GM19397 (cell line): Measurements from ENCODE around the gene PPM1J.
A peak's percentile ranks its signal among the peaks of the same experiment; 100 is the strongest.

Experiments
- ATAC-seq: cut with Tn5 transposase; IDR thresholded peaks from one replicate; pipeline ENCODE4 v1.9.1; 2021; ENCODE audit warnings: mild to moderate bottlenecking, moderate library complexity; ENCODE audit not compliant: unreplicated experiment

The PPM1J gene

DNA sequence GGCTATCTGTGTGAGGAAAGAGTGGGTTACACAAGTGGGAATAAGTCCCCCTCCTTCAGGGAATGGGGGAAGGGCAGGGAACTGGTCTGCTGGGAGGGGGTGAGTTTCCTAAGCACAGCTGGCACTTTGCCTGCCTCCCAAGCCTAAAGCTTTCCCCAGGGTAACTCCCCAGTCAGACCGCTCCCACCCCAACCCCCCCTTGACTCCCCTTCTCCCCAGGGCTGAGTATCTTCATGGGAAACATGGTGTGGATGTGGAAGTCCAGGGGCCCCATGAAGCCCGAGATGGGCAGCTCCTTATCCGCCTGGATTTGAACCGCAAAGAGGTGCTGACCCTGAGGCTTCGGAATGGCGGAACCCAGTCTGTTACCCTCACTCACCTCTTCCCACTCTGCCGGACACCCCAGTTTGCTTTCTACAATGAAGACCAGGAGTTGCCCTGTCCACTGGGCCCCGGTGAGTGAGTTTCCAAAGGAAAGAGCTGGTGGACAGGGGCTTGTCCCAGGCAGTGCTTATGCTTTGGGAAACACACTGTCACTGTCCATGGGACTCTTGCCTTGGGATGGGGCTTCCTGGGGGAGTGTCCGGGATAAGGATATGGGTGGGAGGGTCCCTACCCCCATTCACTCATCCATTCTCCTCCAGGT lies 25.8 kb downstream of the PPM1J start:
- ATAC-seq = no peak

DNA sequence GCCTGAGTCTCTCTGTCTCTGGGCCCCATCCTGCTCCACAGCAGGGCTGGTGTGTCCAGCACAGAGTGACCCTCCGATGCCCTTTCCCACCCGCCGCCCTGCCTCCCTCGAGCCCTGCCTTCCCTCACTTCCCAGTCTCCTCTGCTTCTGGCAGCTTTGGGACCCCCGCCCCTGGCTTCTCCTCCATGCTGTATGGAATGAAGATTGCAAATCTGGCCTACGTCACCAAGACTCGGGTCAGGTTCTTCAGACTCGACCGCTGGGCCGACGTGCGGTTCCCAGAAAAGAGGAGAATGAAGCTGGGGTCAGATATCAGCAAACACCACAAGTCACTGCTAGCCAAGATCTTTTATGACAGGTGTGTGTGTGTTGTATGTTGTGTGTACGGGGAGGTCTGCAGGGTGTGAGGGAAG lies 26.3 kb downstream of the PPM1J start:
- no peak for ATAC-seq

DNA sequence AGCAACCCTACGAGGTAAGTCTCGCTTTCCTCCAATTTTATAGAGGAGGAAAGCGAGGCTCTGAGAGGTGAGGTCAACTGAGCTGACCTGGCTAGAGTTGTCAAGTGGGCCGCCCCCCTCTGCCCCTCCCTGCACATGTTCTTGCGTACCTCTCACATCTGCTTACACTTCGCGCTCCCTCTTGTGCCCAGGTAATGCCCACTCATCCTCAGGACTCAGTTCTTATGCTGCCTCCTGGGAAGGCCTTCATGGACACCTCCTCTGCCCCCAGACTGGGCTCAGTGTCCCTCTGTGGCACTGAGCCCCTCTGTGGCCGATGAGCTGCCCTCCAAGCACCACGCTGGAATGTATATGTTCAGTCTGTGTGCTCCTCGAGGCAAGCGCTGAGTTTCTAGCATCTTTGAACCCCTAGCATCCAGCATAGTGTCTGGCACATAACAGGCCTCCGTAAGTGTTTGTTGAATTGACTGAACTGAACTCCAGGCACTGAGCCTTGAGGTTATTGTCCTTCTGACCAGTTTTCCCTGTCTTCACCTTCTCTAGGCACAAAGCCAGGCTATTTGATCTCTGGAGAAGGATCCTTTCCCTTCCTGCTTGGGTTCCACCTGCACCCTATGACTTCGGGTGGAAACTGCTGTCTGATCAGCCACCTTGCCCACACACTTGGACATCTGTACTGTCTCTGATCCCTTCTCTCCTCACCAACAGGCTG lies 27.2 kb downstream of the PPM1J start:
- no peak for ATAC-seq

DNA sequence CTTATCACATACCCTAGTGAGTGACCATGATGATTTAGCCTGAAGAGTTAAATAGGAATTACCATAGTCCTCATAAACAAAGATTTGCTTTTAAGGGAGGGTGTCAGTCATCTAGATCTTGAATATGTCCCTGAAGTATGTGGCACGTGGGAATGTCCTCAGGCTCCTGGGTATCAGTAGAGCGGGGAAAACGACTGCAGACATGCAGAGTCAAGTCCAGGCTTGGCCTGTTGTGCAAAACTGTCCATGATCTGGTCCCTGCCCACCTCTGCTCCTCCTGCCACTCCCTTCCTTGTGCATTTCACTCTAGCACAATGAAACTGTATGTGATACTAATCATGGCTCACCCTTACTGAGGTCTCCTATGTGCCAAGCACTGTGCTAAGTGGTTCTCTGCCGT lies 27.8 kb downstream of the PPM1J start:
- ATAC-seq = no peak

DNA sequence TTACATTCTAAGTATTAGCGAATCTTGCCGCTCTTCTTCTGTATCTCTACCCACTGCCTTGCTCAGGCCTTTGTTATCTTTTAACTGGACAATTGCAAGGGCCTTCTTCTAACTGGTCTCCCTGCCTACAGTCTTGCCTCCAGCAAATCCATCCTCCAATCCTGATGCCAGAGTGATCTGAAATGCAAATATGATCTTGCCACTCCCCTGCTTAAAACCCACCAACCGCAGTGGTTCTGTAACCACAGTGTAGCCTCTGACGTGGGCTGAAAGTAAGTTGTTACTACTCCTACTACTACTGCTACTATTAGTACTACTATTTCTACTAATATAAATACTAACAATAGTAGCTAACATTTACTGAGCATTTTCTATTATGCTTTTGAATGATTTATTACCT lies 28.3 kb downstream of the PPM1J start:
- no peak for ATAC-seq

DNA sequence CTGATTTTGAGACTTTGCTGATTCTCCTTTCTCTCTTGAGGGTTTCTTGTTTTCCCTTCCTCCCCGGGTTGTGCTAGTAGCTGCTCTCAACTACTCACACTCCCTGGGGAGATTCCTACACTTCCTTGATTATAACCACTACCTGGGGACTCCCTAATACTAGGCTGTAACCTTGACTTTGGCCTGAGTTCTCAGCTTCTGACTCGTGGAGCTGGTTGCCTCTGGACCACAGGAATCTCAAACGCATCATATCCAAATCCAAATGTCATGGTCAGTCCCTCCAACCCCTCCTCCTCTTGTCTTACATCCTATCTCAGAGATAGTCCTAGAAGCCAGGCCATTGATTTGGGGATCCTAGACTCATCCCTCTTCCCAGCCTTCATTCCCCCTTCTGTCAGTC lies 28.7 kb downstream of the PPM1J start:
- ATAC-seq = no peak

DNA sequence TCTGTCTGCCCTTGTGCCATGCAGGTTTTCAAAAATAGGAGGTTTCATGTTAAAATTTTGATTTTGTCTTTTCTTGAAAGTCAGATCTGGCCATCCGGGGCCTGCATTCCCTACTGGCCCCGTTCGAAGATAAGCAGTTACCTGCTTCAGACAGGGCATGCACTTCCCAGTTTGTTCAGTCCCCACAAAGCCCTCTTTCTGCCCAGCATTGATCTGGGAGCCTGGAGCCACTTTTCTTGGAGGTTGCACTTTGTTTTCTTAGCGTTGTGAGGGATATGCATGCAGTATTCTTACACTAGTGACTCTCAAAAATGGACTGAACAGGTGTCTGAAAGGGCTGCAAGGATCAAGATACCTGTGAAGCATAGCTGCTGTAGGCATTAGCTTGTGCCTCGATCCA lies 29.2 kb downstream of the PPM1J start:
- ATAC-seq = no peak

DNA sequence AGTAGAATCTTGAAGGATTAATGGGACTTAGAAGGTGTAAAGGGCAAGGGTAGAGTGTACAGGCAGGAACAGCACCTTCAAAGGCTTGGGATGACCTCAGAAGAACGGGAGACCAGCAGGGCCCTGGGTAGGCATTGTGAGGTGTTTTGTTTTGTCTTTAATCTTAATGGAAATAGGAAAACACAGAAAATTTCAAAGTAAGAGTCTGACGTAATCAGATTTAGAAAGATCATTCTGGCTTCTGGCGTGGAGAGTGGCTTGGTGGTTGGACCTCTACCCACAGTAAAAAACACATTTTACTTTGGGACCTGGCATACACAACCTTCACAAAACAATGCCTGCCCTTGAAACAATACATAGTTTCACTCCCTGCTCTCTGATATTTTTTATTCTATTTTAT lies 36.5 kb downstream of the PPM1J start:
- no peak for ATAC-seq

DNA sequence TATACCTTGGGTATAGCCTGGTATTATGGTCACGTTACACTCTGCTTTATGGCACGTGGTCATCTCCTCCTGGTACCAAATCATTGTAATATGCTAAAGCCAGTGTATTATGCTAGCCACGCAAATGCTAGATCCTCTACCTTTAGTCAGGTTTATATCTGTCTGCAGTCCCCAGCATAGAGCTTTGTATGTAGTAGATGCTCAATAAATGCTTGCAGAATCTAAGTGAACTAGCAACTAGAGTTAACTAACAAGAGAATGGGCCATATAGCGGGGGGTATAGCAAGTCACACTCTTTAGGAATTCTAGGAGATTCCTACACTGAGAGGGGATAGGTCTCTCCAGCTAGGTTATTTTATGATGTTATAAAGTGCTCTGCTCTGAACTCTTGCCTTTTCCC lies 37.6 kb downstream of the PPM1J start:
- ATAC-seq = no peak

DNA sequence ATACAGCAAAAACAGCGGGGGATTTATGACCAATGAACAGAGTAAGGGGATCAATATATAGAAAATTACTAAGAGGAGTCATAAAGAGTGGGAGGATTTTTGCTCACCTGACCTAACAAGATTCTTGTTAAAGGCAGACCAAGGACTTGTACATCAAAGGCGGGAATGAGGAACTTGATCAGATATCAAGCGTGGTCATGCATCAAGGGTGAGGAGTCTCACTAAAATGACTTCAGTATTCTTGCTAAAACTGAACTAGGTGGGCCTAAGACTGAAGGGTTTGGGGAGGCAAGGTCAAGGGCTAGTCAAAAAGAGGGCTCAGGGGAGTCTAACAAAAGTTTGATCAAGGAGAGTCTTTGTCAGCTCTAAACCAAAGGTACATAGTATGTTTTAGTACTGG lies 38.6 kb downstream of the PPM1J start:
- no peak for ATAC-seq

DNA sequence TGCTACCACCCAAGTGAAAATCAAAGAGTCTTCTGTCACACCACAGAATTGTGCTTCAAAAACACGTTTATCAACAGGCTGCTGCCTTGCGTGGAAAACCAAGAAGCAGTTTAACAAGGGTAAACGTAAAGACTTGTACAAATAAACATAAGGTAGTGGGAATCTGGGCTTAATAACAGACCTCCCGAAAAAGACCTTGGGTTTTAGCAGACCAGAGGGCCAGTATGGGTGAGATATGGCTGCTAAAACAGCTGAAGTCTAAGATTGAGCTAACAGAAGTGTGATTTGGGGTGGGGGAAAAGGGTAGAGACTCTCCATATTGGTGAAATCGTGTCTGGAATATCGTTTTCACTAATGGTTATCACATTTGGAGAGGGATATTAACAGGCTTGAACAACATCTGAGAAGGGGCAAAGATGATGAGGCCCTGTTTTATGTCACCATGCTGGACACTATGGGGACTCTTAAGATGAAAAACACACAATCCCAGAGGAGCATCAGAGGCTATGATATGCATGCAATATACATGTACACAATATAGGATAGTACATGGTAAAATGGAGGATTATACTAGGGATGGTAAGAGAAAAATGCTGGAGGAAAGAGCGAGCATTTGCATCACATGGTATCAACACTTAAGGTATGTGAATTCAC lies 39.3 kb downstream of the PPM1J start:
- no peak for ATAC-seq

DNA sequence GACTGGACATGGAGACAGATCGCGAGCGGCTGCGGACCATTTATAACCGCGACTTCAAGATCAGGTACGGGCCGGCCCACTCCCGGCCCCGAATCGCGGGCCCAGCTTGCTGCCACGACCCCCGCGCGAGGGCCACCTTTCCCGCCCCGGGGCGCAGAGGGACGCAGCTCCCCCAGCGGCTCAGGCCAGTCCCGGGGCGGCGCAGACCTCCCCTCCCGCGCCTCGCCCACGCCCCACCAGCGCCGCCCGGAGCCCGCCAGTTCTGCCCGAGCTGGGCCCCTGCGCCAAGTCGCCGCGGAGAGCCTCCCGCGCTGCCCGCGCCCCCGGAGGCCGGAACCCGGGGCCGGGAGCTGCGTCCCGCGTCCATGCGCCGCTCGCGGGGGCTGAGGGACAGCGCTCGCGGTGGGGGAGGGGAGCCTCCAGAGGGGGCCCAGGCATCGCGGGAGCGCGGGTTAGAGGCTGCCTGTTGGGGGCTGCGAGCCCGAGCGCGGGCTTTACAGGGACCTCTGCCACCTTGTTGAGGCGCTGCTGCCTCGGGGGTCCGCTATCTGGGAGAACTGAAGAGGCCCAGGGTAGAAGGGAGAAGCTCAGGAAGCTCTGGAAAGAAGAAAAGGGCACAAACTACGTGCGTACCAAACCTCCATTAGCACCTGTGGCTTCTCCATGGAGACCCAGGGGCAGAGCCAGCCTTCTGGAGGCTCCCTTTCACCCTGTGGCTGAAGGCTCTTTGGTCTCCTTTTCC lies 40.0 kb downstream of the PPM1J start:
- ATAC-seq = peak; percentile 41

DNA sequence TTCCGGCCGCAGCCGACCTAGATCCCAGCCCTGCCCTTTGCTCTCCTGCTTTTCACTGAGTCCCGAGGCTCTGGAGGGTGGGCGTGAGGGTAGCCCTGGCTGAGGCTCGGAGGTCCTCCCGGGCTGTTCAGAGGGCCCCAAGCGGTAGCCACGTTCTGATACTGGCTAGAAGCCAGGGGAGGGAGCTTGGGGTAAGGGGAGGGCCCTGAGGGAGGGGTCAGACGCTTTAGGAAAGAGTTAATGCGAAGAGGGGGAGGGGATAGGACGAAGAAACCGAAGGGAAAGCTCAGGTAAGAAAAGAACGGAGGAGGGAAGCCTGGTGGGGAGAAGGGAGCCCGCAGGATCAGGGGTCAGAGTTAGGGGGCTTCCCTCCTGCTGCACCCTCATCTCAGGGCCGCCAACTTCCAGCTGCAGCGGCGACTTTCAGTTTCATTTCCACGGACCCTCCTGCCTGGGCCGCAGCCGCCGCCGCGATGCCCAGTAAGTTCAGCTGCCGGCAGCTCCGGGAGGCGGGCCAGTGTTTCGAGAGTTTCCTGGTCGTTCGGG lies 40.6 kb downstream of the PPM1J start, which contains the start of gene MOV10:
Gene MOV10, plus strand, starts transcription at position 220 of the 546 bp plus-strand sequence. Its CDS starts 254 bp downstream, at position 474.
- ATAC-seq = peak; percentile 63

DNA sequence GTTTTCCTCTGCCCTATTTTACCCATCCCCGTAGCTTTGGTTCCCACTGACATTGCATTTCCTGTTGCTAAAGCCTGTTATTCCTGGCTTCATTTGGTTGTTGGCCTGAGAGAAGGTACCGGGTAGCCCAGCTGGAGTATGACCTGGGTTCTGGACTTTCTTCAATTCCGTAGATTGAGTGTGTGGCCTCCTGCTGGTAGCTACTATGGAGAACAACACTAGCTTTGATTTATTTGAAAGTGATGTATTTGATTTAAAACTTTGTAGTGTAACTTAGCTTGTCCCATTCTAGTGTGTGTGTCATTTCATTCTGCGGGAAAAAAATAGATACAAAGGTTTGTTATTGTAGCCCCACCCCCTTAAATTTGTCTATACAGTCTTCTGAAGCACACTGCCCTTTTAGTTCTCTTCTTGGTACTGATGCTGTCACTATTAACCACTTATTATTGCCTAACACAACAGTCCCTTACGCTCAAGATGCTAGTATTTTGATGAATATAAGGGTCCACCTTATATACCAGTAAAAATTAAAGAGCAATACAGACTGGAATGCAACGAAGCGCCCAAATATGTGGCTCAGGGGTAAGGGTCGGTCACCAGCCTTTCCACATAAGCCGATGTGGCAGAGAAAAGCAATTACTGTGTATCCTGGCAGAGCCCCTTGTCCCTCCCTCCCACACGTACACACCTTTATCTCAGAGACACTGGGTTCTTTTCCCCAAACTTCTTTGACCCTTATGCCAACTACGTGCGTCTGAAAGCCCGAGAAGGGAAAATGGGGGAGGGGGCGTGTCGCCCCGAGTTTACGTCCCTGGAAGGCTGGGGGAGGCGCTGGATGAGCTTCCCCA lies 41.3 kb downstream of the PPM1J start:
- ATAC-seq = no peak

DNA sequence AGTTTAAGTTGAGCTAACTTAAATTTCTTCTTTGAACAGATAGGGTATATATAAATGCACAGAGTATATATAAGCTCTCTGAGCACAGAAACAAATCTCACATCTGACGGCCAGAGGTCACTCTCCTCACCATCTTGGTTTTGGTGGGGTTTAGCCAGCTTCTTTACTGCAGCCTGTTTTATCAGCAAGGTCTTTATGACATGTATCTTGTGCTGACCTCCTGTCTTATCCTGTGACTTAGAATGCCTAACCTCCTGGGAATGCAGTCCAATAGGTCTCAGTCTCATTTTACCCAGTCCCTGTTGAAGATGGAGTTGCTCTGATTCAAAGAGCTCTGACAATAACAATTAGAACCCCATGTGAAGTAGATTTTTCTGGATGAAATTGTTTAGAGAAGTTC lies 42.3 kb downstream of the PPM1J start:
- ATAC-seq = no peak

DNA sequence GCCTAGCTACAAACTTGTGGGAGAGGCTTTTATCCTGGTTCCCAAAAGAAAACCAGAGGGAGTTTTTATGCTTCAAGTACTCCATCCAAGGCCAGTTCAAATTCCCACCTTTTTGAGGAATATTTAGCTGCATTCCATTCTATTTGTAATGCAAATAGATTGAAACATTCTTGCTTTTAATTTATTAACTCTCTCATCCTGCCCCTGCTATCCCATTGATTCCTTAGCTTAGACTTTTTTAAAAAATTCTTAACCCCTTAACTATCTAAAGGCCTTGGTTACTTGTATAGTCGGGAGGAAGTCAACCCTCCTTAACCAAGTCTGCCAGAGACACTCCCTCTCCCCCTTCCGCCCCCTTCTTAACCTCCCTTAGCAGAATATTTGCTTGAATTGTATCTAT lies 43.1 kb downstream of the PPM1J start:
- ATAC-seq = no peak

DNA sequence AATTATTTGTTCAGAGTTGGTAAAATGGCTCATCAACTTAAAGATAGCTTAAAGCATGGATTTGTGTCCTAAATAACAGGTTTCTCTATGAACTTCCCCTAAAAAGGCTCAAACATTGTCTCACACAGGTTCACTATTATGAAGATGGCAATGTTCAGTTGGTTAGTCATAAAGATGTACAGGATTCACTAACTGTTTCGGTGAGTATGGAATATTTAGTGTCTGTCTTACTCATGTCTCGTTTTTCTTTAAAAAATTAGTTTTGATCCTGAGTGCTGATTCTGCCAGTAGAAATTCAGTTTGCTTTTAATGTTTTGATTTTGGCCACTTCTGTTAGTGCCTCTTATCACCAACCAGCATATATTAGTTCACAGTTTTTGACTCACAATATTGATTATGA lies 48.2 kb downstream of the PPM1J start:
- no peak for ATAC-seq

DNA sequence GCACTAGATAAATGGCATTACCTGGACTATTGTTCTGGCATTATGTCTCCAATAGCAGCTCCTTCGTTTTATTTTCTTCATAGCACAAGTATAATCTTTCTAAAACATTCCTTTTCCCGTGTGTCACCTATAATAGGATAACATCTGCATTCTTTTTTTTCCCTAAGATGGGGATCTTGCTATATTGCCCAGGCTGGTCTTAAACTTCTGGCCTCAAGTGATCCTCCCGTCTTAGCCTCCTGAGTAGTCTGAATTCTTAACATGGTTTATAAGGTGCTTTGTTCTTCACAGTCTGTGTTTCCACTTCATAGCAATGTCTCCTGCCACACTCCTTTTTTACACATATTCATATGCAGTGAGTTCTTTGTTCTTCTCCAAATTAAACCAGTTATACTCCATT lies 49.3 kb downstream of the PPM1J start:
- no peak for ATAC-seq
